K562 (cell line): ENCODE data around the gene FPR1. TPM values are rescaled to one million over a fixed set of nuclear protein-coding genes. Genes with fewer than 3 reads are reported as not detected.
A peak's percentile ranks its signal among the peaks of the same experiment; 100 is the strongest.

Source experiments
- ARID1B ChIP-seq: fragments of 450-650 bp; IDR thresholded peaks from 2 replicates; pipeline ENCODE4 v1.6.1; 2016; ENCODE audit warnings: antibody characterized with exemption, mild to moderate bottlenecking, inconsistent platforms
- BHLHE40 ChIP-seq: IDR thresholded peaks from 2 replicates; pipeline ENCODE4 v1.6.1; 2011; ENCODE audit warnings: low read length, improper control_type of control experiment
- CCNT2 ChIP-seq: IDR thresholded peaks from 2 replicates; pipeline ENCODE4 v1.6.1; 2011; ENCODE audit warnings: borderline replicate concordance, low read depth, mild to moderate bottlenecking, moderate library complexity, mixed read lengths, low read length; ENCODE audit not compliant: insufficient read length; ENCODE audit errors: extremely low read depth
- CEBPG ChIP-seq, 3 experiments: fragments of 200-800 bp in 1 of 3; sonication (Bioruptor generic) in 1 of 3; sonication (generic) in 1 of 3; formaldehyde crosslinking in 1 of 3; IDR thresholded peaks in 2 of 3; conservative IDR thresholded peaks in 1 of 3; 2 replicates each; pipeline versions ENCODE4 v1.6.1 to v1.8.0; 2016 to 2022; ENCODE audit warnings: missing compliant biosample characterization in 2 of 3, missing genetic modification characterization in 2 of 3, mild to moderate bottlenecking in 1 of 3, missing genetic modification reagents in 1 of 3
- CREM ChIP-seq: IDR thresholded peaks from 2 replicates; pipeline ENCODE4 v1.6.1; 2014; ENCODE audit warnings: antibody characterized with exemption, low read depth
- E2F3 ChIP-seq: fragments of 250-450 bp; sonication (Bioruptor Pico); IDR thresholded peaks from 2 replicates; pipeline ENCODE4 v1.4.0; 2020; ENCODE audit warnings: mild to moderate bottlenecking
- EP300 ChIP-seq: IDR thresholded peaks from 2 replicates; pipeline ENCODE4 v1.6.1; 2012; ENCODE audit warnings: low read length, improper control_type of control experiment
- ETV6 ChIP-seq, 3 experiments: fragments of 150-350 bp in 1 of 3; sonication (generic) in 1 of 3; formaldehyde crosslinking in 1 of 3; IDR thresholded peaks; 2 replicates each; pipeline versions ENCODE4 v1.6.1 to v1.8.0; 2014 to 2022; ENCODE audit warnings: borderline replicate concordance in 2 of 3, low read depth in 2 of 3, antibody characterized with exemption in 1 of 3, low read length in 1 of 3, mild to moderate bottlenecking in 1 of 3, missing genetic modification reagents in 1 of 3
- FOXA1 ChIP-seq: fragments of 450-650 bp; IDR thresholded peaks from 2 replicates; pipeline ENCODE4 v1.6.1; 2016; ENCODE audit warnings: mild to moderate bottlenecking, borderline replicate concordance
- FOXJ2 ChIP-seq: fragments of 200-800 bp; sonication (Bioruptor generic); IDR thresholded peaks from 2 replicates; pipeline ENCODE4 v1.6.1; 2016; ENCODE audit warnings: missing genetic modification characterization, missing compliant biosample characterization
- GABPB1 ChIP-seq: sonication (generic); formaldehyde crosslinking; IDR thresholded peaks from 2 replicates; pipeline ENCODE4 v1.8.0; 2022; ENCODE audit warnings: mild to moderate bottlenecking, missing genetic modification reagents
- JUND ChIP-seq, 2 experiments: IDR thresholded peaks; 2 replicates in 1 of 2; 3 replicates in 1 of 2; pipeline ENCODE4 v1.6.1; 2011; ENCODE audit warnings: borderline replicate concordance in 2 of 2, low read depth in 2 of 2, low read length in 2 of 2, improper control_type of control experiment in 1 of 2, missing biosample characterization in 1 of 2, missing genetic modification characterization in 1 of 2, missing genetic modification reagents in 1 of 2
- MYNN ChIP-seq, 2 experiments: sonication (generic); formaldehyde crosslinking in 1 of 2; IDR thresholded peaks; 2 replicates each; pipeline versions ENCODE4 v1.5.0 to v1.6.1; 2016 to 2020; ENCODE audit warnings: antibody characterized with exemption in 1 of 2, missing genetic modification reagents in 1 of 2
- NR2C1 ChIP-seq, 2 experiments: fragments of 450-650 bp; IDR thresholded peaks; 2 replicates each; pipeline ENCODE4 v1.6.1; 2017; ENCODE audit warnings: mild to moderate bottlenecking in 2 of 2, antibody characterized with exemption in 1 of 2, inconsistent platforms in 1 of 2, missing compliant biosample characterization in 1 of 2, missing genetic modification characterization in 1 of 2
- SRSF3 ChIP-seq: fragments of 200-400 bp; formaldehyde crosslinking; IDR thresholded peaks from 2 replicates; pipeline ENCODE4 v1.6.1; 2016; ENCODE audit warnings: mild to moderate bottlenecking, low read length, moderate library complexity; ENCODE audit not compliant: insufficient read depth
- TEAD2 ChIP-seq: fragments of 450-650 bp; IDR thresholded peaks from 2 replicates; pipeline ENCODE4 v1.6.1; 2016; ENCODE audit warnings: missing genetic modification characterization, control low read depth, missing compliant biosample characterization
- YBX1 ChIP-seq: fragments of 450-650 bp; IDR thresholded peaks from 2 replicates; pipeline ENCODE4 v1.7.1; 2016; ENCODE audit warnings: mild to moderate bottlenecking
- ZNF263 ChIP-seq: sonication (generic); formaldehyde crosslinking; IDR thresholded peaks from 2 replicates; pipeline ENCODE4 v1.8.0; 2022; ENCODE audit warnings: mild to moderate bottlenecking, missing genetic modification reagents, borderline replicate concordance
- polyA plus RNA-seq, 8 experiments: library from polyadenylated mRNA; depleted of rRNA in 4 of 8; stranded (reverse) in 5 of 8; unstranded in 3 of 8; fragments of >200 nt; fragmentation: Nextera tagmentation in 2 of 8; fragmentation: Illumina TruSeq in 1 of 8; extraction: Ambion mirVana in 2 of 8; extraction: Trizol in 1 of 8; gene quantifications; 2 replicates each; pipeline versions ENCODE4 v1.2.1 to v1.2.3, GENCODE V29; 2011 to 2014; ENCODE audit warnings: inconsistent platforms in 1 of 8, missing spikeins in 1 of 8
- total RNA-seq, 7 experiments: library from RNA; depleted of rRNA in 6 of 7; stranded (reverse); fragments of >200 nt in 6 of 7; fragmentation: Illumina TruSeq in 2 of 7; extraction: Trizol in 2 of 7; gene quantifications; 2 replicates each; pipeline versions ENCODE4 v1.2.1 to v1.2.3, GENCODE V29; 2011 to 2021; ENCODE audit warnings: low replicate concordance in 1 of 7
- TF ChIP-seq, protein P1 (sequence below): fragments of 450-650 bp; formaldehyde crosslinking; IDR thresholded peaks from 2 replicates; pipeline ENCODE4 v1.4.0; 2020; ENCODE audit warnings: mild to moderate bottlenecking, moderate library complexity
- TF ChIP-seq, protein P2 (sequence below): sonication (generic); formaldehyde crosslinking; IDR thresholded peaks from 2 replicates; pipeline ENCODE4 v1.8.1; 2023; ENCODE audit warnings: mild to moderate bottlenecking, missing genetic modification reagents

FPR1 gene
- total and polyA plus RNA-seq, 9 of the 15 experiments (the other 6 are each of a cell fraction or from before 2014, with no cell fraction given) = 0.06 to 0.25 (median 0.14) TPM; not detected in 4

GRCh38 chr19:51777570-51778462 is 26.1 kb upstream of the FPR1 start (continued):
- no peak for TF ChIP-seq ARID1B
- TF ChIP-seq CCNT2 = no peak
- 0 out of 2 replicates have a peak, but pooled peaks have one; percentile 36 for TF ChIP-seq NR2C1 (IDR thresholded peaks at IDR 0.05)
- TF ChIP-seq NR2C1 (tag; IDR thresholded peaks at IDR 0.05) = peak; percentile 25; the same call in 1 of the 2 replicates
- peak; percentile 59; the same call in 1 of the 2 replicates for TF ChIP-seq JUND (IDR thresholded peaks at IDR 0.05; ENCODE audit: borderline replicate concordance, low read depth, low read length)
- TF ChIP-seq JUND (tag; IDR thresholded peaks at IDR 0.05; ENCODE audit: borderline replicate concordance, low read depth, low read length) = peak; percentile 59; the same call in 1 of the 3 replicates
- TF ChIP-seq, protein P1, sequence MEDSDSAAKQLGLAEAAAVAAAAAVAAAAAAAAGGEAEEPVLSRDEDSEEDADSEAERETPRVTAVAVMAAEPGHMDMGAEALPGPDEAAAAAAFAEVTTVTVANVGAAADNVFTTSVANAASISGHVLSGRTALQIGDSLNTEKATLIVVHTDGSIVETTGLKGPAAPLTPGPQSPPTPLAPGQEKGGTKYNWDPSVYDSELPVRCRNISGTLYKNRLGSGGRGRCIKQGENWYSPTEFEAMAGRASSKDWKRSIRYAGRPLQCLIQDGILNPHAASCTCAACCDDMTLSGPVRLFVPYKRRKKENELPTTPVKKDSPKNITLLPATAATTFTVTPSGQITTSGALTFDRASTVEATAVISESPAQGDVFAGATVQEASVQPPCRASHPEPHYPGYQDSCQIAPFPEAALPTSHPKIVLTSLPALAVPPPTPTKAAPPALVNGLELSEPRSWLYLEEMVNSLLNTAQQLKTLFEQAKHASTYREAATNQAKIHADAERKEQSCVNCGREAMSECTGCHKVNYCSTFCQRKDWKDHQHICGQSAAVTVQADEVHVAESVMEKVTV (CRISPR knock-in tag) = peak; percentile 68; the same call in 1 of the 2 replicates
- TF ChIP-seq ETV6 (IDR thresholded peaks at IDR 0.05; ENCODE audit: borderline replicate concordance in 1 of 2, low read depth in 2 of 2, low read length in 1 of 2) = no peak
- no peak for TF ChIP-seq ETV6 (CRISPR knock-in tag; IDR thresholded peaks at IDR 0.05; ENCODE audit: borderline replicate concordance)
- TF ChIP-seq TEAD2 = no peak
- peak; percentile 45; the same call in 1 of the 2 replicates for TF ChIP-seq GABPB1
- TF ChIP-seq FOXJ2 (tag) = peak; percentile 26; the same call in 1 of the 2 replicates
- TF ChIP-seq E2F3 (CRISPR knock-in tag) = no peak
- TF ChIP-seq CEBPG (CRISPR knock-in tag; IDR thresholded peaks at IDR 0.05) = peak; percentile 93
- peak; percentile 89 to 95 for TF ChIP-seq CEBPG (tag; conservative IDR thresholded peaks at IDR 0.05 in 1 of 2, IDR thresholded peaks at IDR 0.05 in 1 of 2)
- TF ChIP-seq CREM = peak; percentile 46; the same call in 1 of the 2 replicates
- peak; percentile 28; the same call in 1 of the 2 replicates for TF ChIP-seq BHLHE40
- peak; percentile 49; the same call in 1 of the 2 replicates for TF ChIP-seq EP300
- no peak for TF ChIP-seq SRSF3
- TF ChIP-seq YBX1 = no peak
- TF ChIP-seq ZNF263 (CRISPR knock-in tag) = peak; percentile 73; the same call in 1 of the 2 replicates
- 0 out of 2 replicates have a peak, but pooled peaks have one; percentile 36 for TF ChIP-seq MYNN (IDR thresholded peaks at IDR 0.05)
- TF ChIP-seq MYNN (CRISPR knock-in tag; IDR thresholded peaks at IDR 0.05) = no peak
- TF ChIP-seq, protein P2, sequence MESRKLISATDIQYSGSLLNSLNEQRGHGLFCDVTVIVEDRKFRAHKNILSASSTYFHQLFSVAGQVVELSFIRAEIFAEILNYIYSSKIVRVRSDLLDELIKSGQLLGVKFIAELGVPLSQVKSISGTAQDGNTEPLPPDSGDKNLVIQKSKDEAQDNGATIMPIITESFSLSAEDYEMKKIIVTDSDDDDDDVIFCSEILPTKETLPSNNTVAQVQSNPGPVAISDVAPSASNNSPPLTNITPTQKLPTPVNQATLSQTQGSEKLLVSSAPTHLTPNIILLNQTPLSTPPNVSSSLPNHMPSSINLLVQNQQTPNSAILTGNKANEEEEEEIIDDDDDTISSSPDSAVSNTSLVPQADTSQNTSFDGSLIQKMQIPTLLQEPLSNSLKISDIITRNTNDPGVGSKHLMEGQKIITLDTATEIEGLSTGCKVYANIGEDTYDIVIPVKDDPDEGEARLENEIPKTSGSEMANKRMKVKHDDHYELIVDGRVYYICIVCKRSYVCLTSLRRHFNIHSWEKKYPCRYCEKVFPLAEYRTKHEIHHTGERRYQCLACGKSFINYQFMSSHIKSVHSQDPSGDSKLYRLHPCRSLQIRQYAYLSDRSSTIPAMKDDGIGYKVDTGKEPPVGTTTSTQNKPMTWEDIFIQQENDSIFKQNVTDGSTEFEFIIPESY (CRISPR knock-in tag) = no peak
- no peak for TF ChIP-seq FOXA1
